GM18867 (cell line): Measurements from ENCODE around the gene MYH8.

Source experiments
- ATAC-seq: cut with Tn5 transposase; IDR thresholded peaks from one replicate; pipeline ENCODE4 v1.9.1; 2021; ENCODE audit warnings: mild to moderate bottlenecking, moderate library complexity; ENCODE audit not compliant: unreplicated experiment

The MYH8 gene

DNA sequence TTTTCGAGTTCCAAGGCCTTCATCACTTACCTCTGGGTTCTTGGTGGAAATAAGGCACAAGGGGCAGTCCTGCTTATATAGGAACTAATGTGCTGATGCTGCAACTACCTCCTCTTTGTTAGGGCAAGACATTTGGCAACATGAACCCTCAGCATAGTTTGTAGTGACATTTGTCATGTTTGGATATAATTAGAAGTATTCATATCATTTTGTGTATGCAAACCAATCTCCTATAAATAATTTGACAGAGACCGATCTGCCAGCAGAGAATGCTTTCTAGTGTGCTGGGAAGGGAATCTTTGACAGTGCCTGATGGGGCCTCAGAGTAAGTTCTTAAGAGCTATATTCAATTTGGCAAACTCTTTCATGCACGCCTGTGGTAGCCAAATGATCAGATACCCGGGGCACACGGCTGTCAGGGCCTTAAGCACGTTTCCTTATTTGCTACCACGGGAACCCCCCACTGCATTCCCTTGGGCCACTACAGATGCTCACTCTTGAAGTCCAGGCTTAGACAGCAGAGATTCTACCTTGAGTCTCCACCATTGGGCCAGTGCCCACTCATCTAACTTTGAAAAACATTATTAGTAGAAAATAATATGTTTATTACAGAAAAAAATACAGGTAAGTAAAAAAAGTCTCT is at the start of gene MYH8:
Gene MYH8, minus strand, starts transcription at position 51 of the 643 bp plus-strand sequence. CDS start 1,723 bp downstream, outside the sequence.
- ATAC-seq = no peak

DNA sequence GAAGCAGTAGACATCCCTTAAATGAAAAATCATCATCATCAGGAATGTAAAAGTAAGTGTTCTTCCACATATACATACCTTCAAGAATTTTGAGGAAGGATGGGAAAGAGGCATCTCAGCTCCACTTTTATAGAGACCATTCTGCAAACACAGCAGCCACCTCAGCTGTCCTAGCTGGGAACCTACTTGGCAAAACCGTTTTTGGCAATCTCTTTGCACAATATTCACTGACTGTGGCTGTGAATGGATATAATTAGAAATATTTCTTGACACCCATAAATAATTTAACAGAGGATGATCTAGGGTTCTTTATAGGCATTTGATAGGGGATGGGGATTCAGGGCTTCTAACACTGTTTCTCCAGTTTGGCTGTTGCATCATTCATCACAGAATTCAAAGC is 47.7 kb upstream of the MYH8 start, which contains the start of gene MYH4:
Gene MYH4, minus strand, starts transcription at position 101 of the 400 bp plus-strand sequence. CDS start 2,814 bp downstream, outside the sequence.
- ATAC-seq = no peak

- ATAC-seq = no peak
Measured at GRCh38 chr17:10463402-10463801, 41.7 kb upstream of the MYH8 start.

- no peak for ATAC-seq
Measured at GRCh38 chr17:10460062-10460461, 38.3 kb upstream of the MYH8 start.

DNA sequence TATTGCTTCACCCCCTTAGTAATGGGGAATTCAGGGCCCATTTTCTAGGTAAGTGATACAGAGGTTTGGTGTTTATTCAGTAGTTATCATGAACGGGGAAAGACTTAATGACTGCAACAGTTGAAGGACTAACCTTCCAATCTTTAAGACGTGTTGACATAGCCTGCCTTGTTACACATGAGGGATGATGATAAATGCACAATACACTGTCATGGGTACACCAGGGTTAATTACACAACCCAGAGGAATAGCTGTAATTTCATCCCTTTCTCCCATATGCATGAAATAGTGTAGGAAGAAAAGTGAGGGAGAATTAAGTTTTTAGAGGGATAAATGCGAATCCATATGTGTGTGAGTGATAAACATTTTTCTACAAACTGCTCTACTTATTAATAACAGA is 37.0 kb upstream of the MYH8 start:
- no peak for ATAC-seq

DNA sequence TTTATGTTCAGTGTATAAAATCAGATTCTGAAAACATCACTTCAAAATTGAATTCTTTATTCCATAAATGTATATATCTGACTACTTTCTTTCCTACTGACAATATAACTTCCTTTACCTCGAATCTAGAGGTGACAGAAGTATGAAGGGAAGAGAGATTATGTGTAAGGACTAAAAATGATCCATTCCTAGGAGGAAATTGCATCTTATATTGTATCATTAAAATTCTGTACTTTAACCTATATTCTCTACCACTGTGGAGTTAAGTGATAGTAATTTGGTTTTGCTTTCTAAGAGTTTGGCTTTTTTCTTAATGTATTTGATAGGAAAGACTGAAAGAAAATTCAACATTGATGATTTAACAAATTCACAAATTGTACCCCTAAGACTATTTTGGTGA is 36.2 kb upstream of the MYH8 start:
- ATAC-seq = no peak

GRCh38 chr17:10447026-10447931 is 25.5 kb upstream of the MYH8 start:
- ATAC-seq = no peak

DNA sequence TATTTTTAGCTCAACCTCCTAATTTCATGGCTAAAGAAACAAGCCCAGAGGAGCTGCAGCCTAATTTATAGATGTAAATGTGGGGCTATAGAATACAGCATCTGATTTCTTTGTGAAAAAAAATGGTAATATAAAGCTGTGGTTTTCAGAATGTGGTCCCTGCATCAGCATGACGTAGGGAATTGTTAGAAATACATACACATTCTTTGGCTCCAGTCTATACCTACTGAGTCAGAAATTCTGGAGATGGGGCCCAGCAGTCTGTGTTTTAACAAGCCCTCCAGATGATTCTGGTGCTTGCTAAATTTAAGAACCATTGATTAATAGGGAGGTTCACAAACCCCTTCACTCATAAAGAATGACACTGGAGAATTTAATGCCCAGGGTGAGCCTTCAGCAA is 18.1 kb upstream of the MYH8 start:
- no peak for ATAC-seq

- no peak for ATAC-seq
Measured at GRCh38 chr17:10435096-10435495, 13.3 kb upstream of the MYH8 start.

DNA sequence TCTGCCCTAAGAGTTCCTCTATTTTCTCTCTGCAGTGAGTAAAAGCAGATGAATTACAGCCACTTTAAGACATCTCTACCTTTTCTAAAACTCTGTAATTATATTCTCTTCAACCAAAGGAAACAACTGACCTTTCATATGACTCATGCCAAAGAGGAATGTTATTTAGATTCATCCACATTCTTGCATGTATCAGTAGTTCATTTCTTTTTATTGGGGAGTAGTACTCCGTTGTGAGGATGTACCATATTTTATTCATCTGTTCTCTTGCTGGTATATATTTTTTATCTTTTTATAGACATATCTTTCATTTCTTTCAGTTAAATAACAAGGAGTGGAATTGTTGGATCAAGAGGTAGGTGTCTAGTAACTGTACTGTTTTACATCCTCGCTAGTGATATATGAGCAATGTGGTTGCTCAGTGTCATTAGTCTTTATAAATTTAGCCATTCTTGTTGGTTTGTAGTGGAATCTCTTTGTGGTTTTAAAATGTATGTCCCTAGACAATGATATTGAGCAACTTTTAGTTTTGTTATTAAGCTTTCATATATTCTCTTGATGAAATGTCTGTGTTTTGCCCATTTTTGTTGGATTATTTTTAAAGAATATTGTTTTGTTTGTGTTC is 7.8 kb upstream of the MYH8 start:
- ATAC-seq = no peak

- ATAC-seq = no peak
Measured at GRCh38 chr17:10428781-10429180, 7.0 kb upstream of the MYH8 start.

GRCh38 chr17:10421211-10421610 is 539 bp downstream of the MYH8 start:
- ATAC-seq = no peak

GRCh38 chr17:10420811-10421210 is 939 bp downstream of the MYH8 start:
- ATAC-seq = no peak

DNA sequence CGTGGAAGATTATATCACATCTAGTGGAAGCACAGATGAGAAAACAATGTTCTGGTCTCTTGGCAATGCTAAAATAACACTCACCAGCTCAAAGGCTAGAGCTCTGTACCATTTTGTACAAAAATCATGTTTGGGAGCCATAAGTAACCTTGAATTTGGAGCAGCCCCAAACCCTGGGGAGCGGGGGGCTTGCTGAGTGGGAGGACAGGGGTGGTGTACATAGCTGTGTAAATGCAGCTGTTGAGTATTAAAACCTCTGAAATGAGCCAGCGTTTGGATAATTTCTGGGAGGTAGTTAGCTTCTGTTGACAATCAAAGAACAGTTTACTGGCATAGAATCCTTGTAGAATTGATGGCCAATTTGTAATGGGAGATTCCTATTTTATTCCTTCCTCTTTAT is 4.3 kb downstream of the MYH8 start:
- ATAC-seq = no peak

GRCh38 chr17:10415161-10415560 is 6.6 kb downstream of the MYH8 start:
- ATAC-seq = no peak

DNA sequence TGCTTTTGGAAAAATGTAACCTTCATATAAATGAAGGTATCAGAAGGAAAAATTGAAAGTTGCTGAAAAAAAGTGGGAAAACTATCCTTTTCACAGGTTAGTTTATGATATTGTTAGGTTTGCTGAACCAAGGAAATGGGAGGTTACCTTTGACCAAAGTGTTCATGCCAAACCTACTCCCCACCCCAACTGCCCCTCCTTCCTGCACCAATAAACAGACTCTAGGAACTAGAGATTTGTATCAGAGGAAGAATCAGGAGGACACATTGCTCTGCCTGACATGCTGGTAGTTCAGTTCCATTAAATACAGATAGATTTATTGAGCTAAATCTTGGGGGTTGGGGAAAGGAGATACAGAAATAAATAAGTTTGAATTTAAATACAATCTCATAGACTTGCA is 18.2 kb downstream of the MYH8 start:
- ATAC-seq = no peak

DNA sequence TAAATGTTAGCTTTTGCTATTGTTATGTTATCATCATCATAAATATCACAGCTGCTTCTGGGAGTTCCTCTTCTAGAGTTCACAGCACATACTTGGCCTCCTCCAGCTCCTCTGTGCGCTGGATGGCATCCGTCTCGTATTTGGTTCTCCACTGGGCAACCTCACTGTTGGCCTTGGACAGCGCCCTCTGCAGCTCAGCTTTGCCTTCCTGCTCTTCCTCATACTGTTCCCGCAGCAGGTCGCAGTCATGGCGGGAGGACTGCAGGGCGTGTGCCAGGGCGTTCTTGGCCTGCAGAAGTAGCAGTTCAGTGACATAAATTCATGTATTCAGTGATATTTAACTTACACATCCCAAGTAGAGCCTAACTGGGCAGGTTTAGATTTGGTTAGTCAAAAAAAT is 23.4 kb downstream of the MYH8 start:
- no peak for ATAC-seq

DNA sequence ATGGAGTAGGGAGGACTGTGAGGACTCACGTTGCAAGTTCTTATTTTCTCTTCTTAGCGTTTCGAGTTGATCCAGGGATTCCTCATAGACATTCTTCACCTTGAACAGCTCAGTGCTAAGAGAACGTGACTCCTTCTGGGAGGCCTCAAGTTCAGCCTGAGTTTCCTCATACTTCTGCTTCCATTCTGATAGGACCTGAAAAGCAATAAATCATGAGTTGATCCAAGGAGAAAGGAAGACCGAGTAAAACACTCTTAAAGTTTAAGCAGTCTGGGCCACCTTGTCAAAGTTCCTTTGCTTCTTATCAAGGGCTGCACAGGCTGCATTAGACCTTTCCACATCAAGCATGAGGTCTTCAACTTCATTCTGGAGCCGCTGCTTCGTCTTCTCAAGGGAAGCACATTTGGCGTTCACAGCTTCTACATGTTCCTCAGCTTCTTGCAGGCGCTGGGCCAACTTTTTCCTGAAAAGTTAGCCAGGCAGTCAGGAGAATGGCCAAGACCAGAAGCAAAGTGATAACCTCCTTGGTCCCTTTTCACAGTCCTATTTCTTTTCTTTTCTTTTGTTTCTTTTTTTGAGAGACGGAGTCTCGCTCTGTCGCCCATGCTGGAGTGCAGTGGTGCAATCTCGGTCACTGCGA is 25.1 kb downstream of the MYH8 start:
- ATAC-seq = no peak

DNA sequence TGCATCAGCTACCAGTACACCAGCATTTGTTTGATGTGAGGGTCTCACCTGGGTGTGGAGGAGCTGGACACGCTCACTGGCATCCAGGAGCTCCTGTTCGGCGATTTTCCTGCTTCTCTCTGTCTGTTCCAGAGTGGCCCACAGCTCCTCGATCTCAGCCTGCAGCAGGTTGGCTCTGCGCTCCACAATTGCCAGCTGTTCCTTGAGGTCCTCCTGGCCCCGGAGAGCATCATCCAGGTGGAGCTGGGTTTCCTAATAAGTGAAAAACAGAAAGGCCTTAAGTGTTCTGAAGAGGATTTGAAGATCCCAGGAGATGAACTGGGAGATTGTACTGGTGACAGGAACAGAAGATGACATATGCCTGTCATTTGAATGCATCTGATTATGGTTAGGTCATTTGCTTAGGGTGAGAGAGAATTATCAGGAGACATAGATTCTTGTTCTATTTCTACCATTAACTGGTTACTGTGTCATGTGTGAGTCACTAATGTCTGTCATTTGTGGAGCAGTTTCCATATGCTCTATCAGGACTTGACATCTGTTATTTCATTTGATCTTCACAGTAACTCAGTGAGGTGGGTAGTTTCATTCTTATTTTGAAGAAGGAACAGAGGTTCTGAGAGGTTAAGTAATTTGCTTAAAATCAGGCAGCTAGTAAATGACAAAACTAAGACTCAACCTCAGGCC is 27.4 kb downstream of the MYH8 start:
- no peak for ATAC-seq

DNA sequence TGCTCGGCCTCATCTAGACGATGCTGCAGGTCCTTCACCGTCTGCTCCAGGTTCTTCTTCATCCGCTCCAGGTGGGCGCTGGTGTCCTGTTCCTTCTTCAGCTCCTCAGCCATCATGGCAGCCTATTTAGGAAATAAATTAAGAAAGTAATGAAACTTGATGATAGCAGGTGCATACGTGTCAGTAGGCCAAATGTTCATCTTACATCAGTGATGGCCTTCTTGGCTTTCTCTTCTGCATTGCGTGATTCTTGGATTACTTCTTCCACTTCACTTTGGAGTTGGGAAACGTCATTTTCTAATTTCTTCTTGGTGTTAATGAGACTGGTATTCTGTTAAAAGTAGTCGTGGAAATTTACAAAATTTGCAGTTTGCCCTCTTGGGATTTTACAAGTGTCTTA is 28.9 kb downstream of the MYH8 start:
- no peak for ATAC-seq

- no peak for ATAC-seq
Measured at GRCh38 chr17:10385871-10386270, 35.9 kb downstream of the MYH8 start.
